GM21515 (cell line): ENCODE results near the gene REXO5.
A peak's percentile ranks its signal among the peaks of the same experiment; 100 is the strongest.
"Not testable (repeated sequence)": the region's sequence is repeated elsewhere in the genome, so short reads cannot be mapped to it uniquely, and the experiment has no call there.

ENCODE experiments used
- ATAC-seq: cut with Tn5 transposase; IDR thresholded peaks from one replicate; pipeline ENCODE4 v1.9.1; 2021; ENCODE audit not compliant: unreplicated experiment

The REXO5 gene

GRCh38 chr16:20806168-20807050 lies at the start of gene REXO5, which contains the start of gene ERI2:
Gene REXO5, plus strand, starts transcription at chr16:20806527. Its CDS starts 427 bp downstream, at chr16:20806954.
Gene ERI2, minus strand, starts transcription at chr16:20806472. Its CDS starts 42 bp downstream, at chr16:20806430.
- peak; percentile 64 for ATAC-seq

GRCh38 chr16:20760346-20760745 lies 46.0 kb upstream of the REXO5 start:
- no peak for ATAC-seq

- no peak for ATAC-seq
Measured at GRCh38 chr16:20761175-20761574, 45.2 kb upstream of the REXO5 start.

GRCh38 chr16:20762404-20763123 lies 43.8 kb upstream of the REXO5 start:
- ATAC-seq = no peak

GRCh38 chr16:20763461-20764232 lies 42.7 kb upstream of the REXO5 start, which contains the start of gene ACSM3:
Gene ACSM3, plus strand, starts transcription at chr16:20764014. Its CDS starts 6,021 bp downstream, at chr16:20770035.
- ATAC-seq = peak; percentile 98

- not testable (repeated sequence) for ATAC-seq
Measured at GRCh38 chr16:20764448-20764847, 41.9 kb upstream of the REXO5 start.

- ATAC-seq = no peak
Measured at GRCh38 chr16:20765732-20766131, 40.6 kb upstream of the REXO5 start.

GRCh38 chr16:20766294-20766693 lies 40.0 kb upstream of the REXO5 start:
- no peak for ATAC-seq

GRCh38 chr16:20767577-20767976 lies 38.8 kb upstream of the REXO5 start:
- ATAC-seq = no peak

GRCh38 chr16:20768121-20768520 lies 38.2 kb upstream of the REXO5 start:
- no peak for ATAC-seq

- no peak for ATAC-seq
Measured at GRCh38 chr16:20768818-20769217, 37.5 kb upstream of the REXO5 start.

GRCh38 chr16:20773679-20774078 lies 32.6 kb upstream of the REXO5 start:
- no peak for ATAC-seq

- no peak for ATAC-seq
Measured at GRCh38 chr16:20774703-20775362, 31.5 kb upstream of the REXO5 start.

- ATAC-seq = no peak
Measured at GRCh38 chr16:20781697-20782096, 24.6 kb upstream of the REXO5 start.

- no peak for ATAC-seq
Measured at GRCh38 chr16:20782470-20782869, 23.9 kb upstream of the REXO5 start.

- ATAC-seq = no peak
Measured at GRCh38 chr16:20784204-20784603, 22.1 kb upstream of the REXO5 start.

- no peak for ATAC-seq
Measured at GRCh38 chr16:20789130-20789529, 17.2 kb upstream of the REXO5 start.

- no peak for ATAC-seq
Measured at GRCh38 chr16:20791923-20792612, 14.3 kb upstream of the REXO5 start.

GRCh38 chr16:20798364-20798763 lies 8.0 kb upstream of the REXO5 start:
- ATAC-seq = no peak

GRCh38 chr16:20799599-20799998 lies 6.7 kb upstream of the REXO5 start:
- no peak for ATAC-seq
